Activated naive CD4-positive, alpha-beta T cell treated with anti-CD3 and anti-CD28 coated beads for 36 hours (primary cell): ENCODE measurements around the gene ST3GAL6. TPM values are rescaled to one million over a fixed set of nuclear protein-coding genes. Genes with fewer than 3 reads are reported as not detected.

Experiments used
- CTCF ChIA-PET: fragments of 350-600 bp; sonication (Branson Sonifier 250); formaldehyde crosslinking; loops from one replicate; lab custom pipeline; 2021; ENCODE audit warnings: antibody characterized with exemption; lab: Charles Lee
- DNase-seq: peaks from one replicate; pipeline ENCODE4 v3.0.0-alpha.2; 2020
- H3K27ac Mint-ChIP-seq: one replicate; pipeline ENCODE4 v1.8.0; 2021; ENCODE audit warnings: mild to moderate bottlenecking, mixed read lengths
- H3K27me3 Mint-ChIP-seq: one replicate; pipeline ENCODE4 v1.8.0; 2021; ENCODE audit warnings: low read depth, mixed read lengths
- H3K36me3 Mint-ChIP-seq: one replicate; pipeline ENCODE4 v1.8.0; 2021; ENCODE audit warnings: low read depth, mixed read lengths
- H3K4me1 Mint-ChIP-seq: one replicate; pipeline ENCODE4 v1.8.0; 2021; ENCODE audit warnings: low read depth, mixed read lengths
- H3K4me3 Mint-ChIP-seq: one replicate; pipeline ENCODE4 v1.8.0; 2021; ENCODE audit warnings: mild to moderate bottlenecking, moderate library complexity, mixed read lengths
- H3K9me3 Mint-ChIP-seq: one replicate; pipeline ENCODE4 v1.8.0; 2021; ENCODE audit warnings: mixed read lengths
- intact Hi-C: fragments of 100-400 bp; cut with micrococcal nuclease; formaldehyde crosslinking; loops from one replicate; pipeline ENCODE4 v1.15.1; 2023
- total RNA-seq, 2 experiments: library from RNA; stranded (reverse); gene quantifications; one replicate each; pipeline ENCODE4 v1.2.3, GENCODE V29; 2021

ST3GAL6 gene
- total RNA-seq, 2 experiments from 2014 or later, result not detected

GRCh38 chr3:98731720-98732285 is 31.3 kb upstream of the ST3GAL6 start:
- CTCF ChIA-PET, result interaction anchor here (0.8 to 1.1 kb wide), 2 partner anchors 74 to 119 kb away, joined by 3 read pairs; no protein-coding TSS in a partner anchor
- intact Hi-C loops, result loop anchor here (2.0 to 10.0 kb wide), 2 partner anchors 139 to 697 kb away; partner anchors contain the start of genes CPOX and GABRR3

GRCh38 chr3:98732286-98733052 is 30.7 kb upstream of the ST3GAL6 start:
- intact Hi-C loops, result loop anchor here (2.0 to 10.0 kb wide), 2 partner anchors 140 to 698 kb away; partner anchors contain the start of genes CPOX and GABRR3
- CTCF ChIA-PET, result interaction anchor here (0.8 to 1.1 kb wide), 2 partner anchors 75 to 120 kb away, joined by 3 read pairs; no protein-coding TSS in a partner anchor

More at GRCh38 chr3:98731720-98732285, 31.3 kb upstream of the ST3GAL6 start:
- no peaks in the 10 kb centered on the region for H3K9me3 Mint-ChIP-seq
- H3K36me3 Mint-ChIP-seq, result no peaks in the 10 kb centered on the region
- H3K4me3 Mint-ChIP-seq, result peak overlapping the region; percentile 69
- peaks cover 12% of the 10 kb centered on the region for H3K4me1 Mint-ChIP-seq
- peaks cover 58% of the 10 kb centered on the region for H3K27me3 Mint-ChIP-seq
- H3K27ac Mint-ChIP-seq, result no peak overlapping the region
- no peak for DNase-seq

GRCh38 chr3:98733053-98733811 is 29.9 kb upstream of the ST3GAL6 start:
- Mint-ChIP-seq H3K9me3 (no peaks in the 10 kb centered on the region), H3K4me1 (peaks cover 12% of the 10 kb centered on the region), H3K27me3 (peaks cover 60% of the 10 kb centered on the region), H3K4me3 (peak overlapping the region; percentile 69), H3K36me3 (no peaks in the 10 kb centered on the region), H3K27ac (no peak overlapping the region)
- intact Hi-C loops, result loop anchor here (2.0 to 10.0 kb wide), 2 partner anchors 140 to 698 kb away; partner anchors contain the start of genes CPOX and GABRR3
- CTCF ChIA-PET, result interaction anchor here (0.6 kb wide), 1 partner anchor 308 kb away, joined by 3 read pairs; no protein-coding TSS in a partner anchor
- peak; percentile 19 for DNase-seq

More at GRCh38 chr3:98732286-98733052, 30.7 kb upstream of the ST3GAL6 start:
- Mint-ChIP-seq H3K9me3 (no peaks in the 10 kb centered on the region), H3K27ac (no peak overlapping the region), H3K4me1 (peaks cover 12% of the 10 kb centered on the region), H3K36me3 (no peaks in the 10 kb centered on the region), H3K27me3 (peaks cover 58% of the 10 kb centered on the region), H3K4me3 (peak overlapping the region; percentile 69)
- DNase-seq, result peak; percentile 25

GRCh38 chr3:98733812-98734281 is 29.3 kb upstream of the ST3GAL6 start:
- no peak overlapping the region for H3K27ac Mint-ChIP-seq
- intact Hi-C loops, result loop anchor here (2.0 to 10.0 kb wide), 2 partner anchors 141 to 699 kb away; partner anchors contain the start of genes CPOX and GABRR3
- no peak for DNase-seq
- peaks cover 58% of the 10 kb centered on the region for H3K27me3 Mint-ChIP-seq
- no peaks in the 10 kb centered on the region for H3K36me3 Mint-ChIP-seq
- peak overlapping the region; percentile 69 for H3K4me3 Mint-ChIP-seq
- CTCF ChIA-PET, result interaction anchor here (0.6 to 0.7 kb wide), 3 partner anchors 308 to 1422 kb away, joined by 3 read pairs; no protein-coding TSS in a partner anchor
- H3K4me1 Mint-ChIP-seq, result peaks cover 12% of the 10 kb centered on the region
- H3K9me3 Mint-ChIP-seq, result no peaks in the 10 kb centered on the region

- no peak overlapping the region for H3K4me3 Mint-ChIP-seq
- H3K4me1 Mint-ChIP-seq, result peaks cover 12% of the 10 kb centered on the region
Observed at GRCh38 chr3:98734306-98734705, 28.8 kb upstream of the ST3GAL6 start.

GRCh38 chr3:98734735-98735134 is 28.4 kb upstream of the ST3GAL6 start:
- CTCF ChIA-PET, result interaction anchor here (0.7 to 1.2 kb wide), 2 partner anchors 132 to 695 kb away, joined by 3 read pairs; no protein-coding TSS in a partner anchor

More at GRCh38 chr3:98734306-98734705, 28.8 kb upstream of the ST3GAL6 start:
- H3K9me3 Mint-ChIP-seq, result no peaks in the 10 kb centered on the region
- H3K36me3 Mint-ChIP-seq, result no peaks in the 10 kb centered on the region
- intact Hi-C loops, result loop anchor here (10.0 kb wide), 1 partner anchor 700 kb away; the partner anchor contains the start of gene GABRR3
- CTCF ChIA-PET, result interaction anchor here (0.7 kb wide), 2 partner anchors 694 to 1421 kb away, joined by 3 read pairs; no protein-coding TSS in a partner anchor
- H3K27me3 Mint-ChIP-seq, result peaks cover 58% of the 10 kb centered on the region
- no peak overlapping the region for H3K27ac Mint-ChIP-seq
- DNase-seq, result no peak

GRCh38 chr3:98735296-98735695 is 27.8 kb upstream of the ST3GAL6 start:
- H3K4me3 Mint-ChIP-seq, result no peak overlapping the region
- CTCF ChIA-PET, result interaction anchor here (1.2 kb wide), 1 partner anchor 133 kb away, joined by 3 read pairs; no protein-coding TSS in a partner anchor
- peaks cover 12% of the 10 kb centered on the region for H3K4me1 Mint-ChIP-seq
- H3K9me3 Mint-ChIP-seq, result no peaks in the 10 kb centered on the region
- H3K27me3 Mint-ChIP-seq, result peaks cover 51% of the 10 kb centered on the region
- intact Hi-C loops, result loop anchor here (10.0 kb wide), 1 partner anchor 700 kb away; the partner anchor contains the start of gene GABRR3
- no peak overlapping the region for H3K27ac Mint-ChIP-seq
- DNase-seq, result no peak
- no peaks in the 10 kb centered on the region for H3K36me3 Mint-ChIP-seq

More at GRCh38 chr3:98734735-98735134, 28.4 kb upstream of the ST3GAL6 start:
- Mint-ChIP-seq H3K27me3 (peaks cover 55% of the 10 kb centered on the region), H3K4me3 (no peak overlapping the region), H3K4me1 (peaks cover 12% of the 10 kb centered on the region), H3K9me3 (no peaks in the 10 kb centered on the region), H3K27ac (no peak overlapping the region), H3K36me3 (no peaks in the 10 kb centered on the region)
- DNase-seq, result no peak
- intact Hi-C loops, result loop anchor here (10.0 kb wide), 1 partner anchor 700 kb away; the partner anchor contains the start of gene GABRR3

- CTCF ChIA-PET, result interaction anchor here (1.2 kb wide), 1 partner anchor 134 kb away, joined by 3 read pairs; no protein-coding TSS in a partner anchor
- Mint-ChIP-seq H3K27me3 (peaks cover 46% of the 10 kb centered on the region), H3K4me3 (no peak overlapping the region), H3K36me3 (no peaks in the 10 kb centered on the region), H3K4me1 (peaks cover 12% of the 10 kb centered on the region), H3K9me3 (no peaks in the 10 kb centered on the region), H3K27ac (no peak overlapping the region)
- DNase-seq, result no peak
- intact Hi-C loops, result loop anchor here (10.0 kb wide), 1 partner anchor 701 kb away; the partner anchor contains the start of gene GABRR3
Observed at GRCh38 chr3:98735761-98736269, 27.3 kb upstream of the ST3GAL6 start.

GRCh38 chr3:98737301-98737700 is 25.8 kb upstream of the ST3GAL6 start:
- intact Hi-C loops, result loop anchor here (10.0 kb wide), 1 partner anchor 702 kb away; the partner anchor contains the start of gene GABRR3
- Mint-ChIP-seq H3K9me3 (no peaks in the 10 kb centered on the region), H3K36me3 (no peaks in the 10 kb centered on the region), H3K27me3 (peaks cover 32% of the 10 kb centered on the region), H3K4me3 (no peak overlapping the region), H3K27ac (no peak overlapping the region), H3K4me1 (peaks cover 10% of the 10 kb centered on the region)
- no peak for DNase-seq
- CTCF ChIA-PET, result no interaction called here

- Mint-ChIP-seq H3K36me3 (no peaks in the 10 kb centered on the region), H3K9me3 (no peaks in the 10 kb centered on the region), H3K27me3 (peaks cover 21% of the 10 kb centered on the region), H3K4me3 (no peak overlapping the region), H3K27ac (no peak overlapping the region), H3K4me1 (no peaks in the 10 kb centered on the region)
- DNase-seq, result no peak
- intact Hi-C loops, result loop anchor here (10.0 kb wide), 1 partner anchor 704 kb away; the partner anchor contains the start of gene GABRR3
- CTCF ChIA-PET, result interaction anchor here (0.6 kb wide), 1 partner anchor 169 kb away, joined by 3 read pairs; no protein-coding TSS in a partner anchor
Observed at GRCh38 chr3:98739266-98739665, 23.9 kb upstream of the ST3GAL6 start.

GRCh38 chr3:98740324-98740723 is 22.8 kb upstream of the ST3GAL6 start:
- no peak overlapping the region for H3K27ac Mint-ChIP-seq
- no peak overlapping the region for H3K4me3 Mint-ChIP-seq
- H3K36me3 Mint-ChIP-seq, result no peaks in the 10 kb centered on the region
- H3K27me3 Mint-ChIP-seq, result peaks cover 11% of the 10 kb centered on the region
- no peak for DNase-seq
- intact Hi-C loops, result no loop called here
- H3K4me1 Mint-ChIP-seq, result no peaks in the 10 kb centered on the region
- H3K9me3 Mint-ChIP-seq, result no peaks in the 10 kb centered on the region
- CTCF ChIA-PET, result interaction anchor here (0.6 to 0.7 kb wide), 2 partner anchors 29 to 152 kb away, joined by 3 read pairs; no protein-coding TSS in a partner anchor
